ENCODE data around the gene SNAP29. TPM values are rescaled to one million over a fixed set of nuclear protein-coding genes. Genes with fewer than 3 reads are reported as not detected.

SNAP29 gene
- total and polyA plus RNA-seq, 9 of the 15 experiments (the other 6 are each of a cell fraction or from before 2014, with no cell fraction given) = 19.5 to 250 (median 75.9) TPM

- no peak for TF ChIP-seq YY1 (IDR thresholded peaks at IDR 0.05; ENCODE audit: borderline replicate concordance in 1 of 3, control insufficient read depth in 1 of 3, extremely low read depth in 1 of 3, insufficient read depth in 3 of 3, insufficient read length in 1 of 3, insufficient replicate concordance in 2 of 3, low read depth in 1 of 3, low read length in 2 of 3)
- 0 out of 2 replicates have a peak, but pooled peaks have one; percentile 72 for TF ChIP-seq ELK1 (CRISPR knock-in tag; IDR thresholded peaks at IDR 0.05)
- no peak for TF ChIP-seq ZFP30 (CRISPR knock-in tag; IDR thresholded peaks at IDR 0.05; ENCODE audit: borderline replicate concordance)
- no peak for TF ChIP-seq CREB3 (tag; conservative IDR thresholded peaks at IDR 0.05; ENCODE audit: low read depth)
- no peak for TF ChIP-seq ZBTB43 (CRISPR knock-in tag; IDR thresholded peaks at IDR 0.05)
- TF ChIP-seq, protein P1, sequence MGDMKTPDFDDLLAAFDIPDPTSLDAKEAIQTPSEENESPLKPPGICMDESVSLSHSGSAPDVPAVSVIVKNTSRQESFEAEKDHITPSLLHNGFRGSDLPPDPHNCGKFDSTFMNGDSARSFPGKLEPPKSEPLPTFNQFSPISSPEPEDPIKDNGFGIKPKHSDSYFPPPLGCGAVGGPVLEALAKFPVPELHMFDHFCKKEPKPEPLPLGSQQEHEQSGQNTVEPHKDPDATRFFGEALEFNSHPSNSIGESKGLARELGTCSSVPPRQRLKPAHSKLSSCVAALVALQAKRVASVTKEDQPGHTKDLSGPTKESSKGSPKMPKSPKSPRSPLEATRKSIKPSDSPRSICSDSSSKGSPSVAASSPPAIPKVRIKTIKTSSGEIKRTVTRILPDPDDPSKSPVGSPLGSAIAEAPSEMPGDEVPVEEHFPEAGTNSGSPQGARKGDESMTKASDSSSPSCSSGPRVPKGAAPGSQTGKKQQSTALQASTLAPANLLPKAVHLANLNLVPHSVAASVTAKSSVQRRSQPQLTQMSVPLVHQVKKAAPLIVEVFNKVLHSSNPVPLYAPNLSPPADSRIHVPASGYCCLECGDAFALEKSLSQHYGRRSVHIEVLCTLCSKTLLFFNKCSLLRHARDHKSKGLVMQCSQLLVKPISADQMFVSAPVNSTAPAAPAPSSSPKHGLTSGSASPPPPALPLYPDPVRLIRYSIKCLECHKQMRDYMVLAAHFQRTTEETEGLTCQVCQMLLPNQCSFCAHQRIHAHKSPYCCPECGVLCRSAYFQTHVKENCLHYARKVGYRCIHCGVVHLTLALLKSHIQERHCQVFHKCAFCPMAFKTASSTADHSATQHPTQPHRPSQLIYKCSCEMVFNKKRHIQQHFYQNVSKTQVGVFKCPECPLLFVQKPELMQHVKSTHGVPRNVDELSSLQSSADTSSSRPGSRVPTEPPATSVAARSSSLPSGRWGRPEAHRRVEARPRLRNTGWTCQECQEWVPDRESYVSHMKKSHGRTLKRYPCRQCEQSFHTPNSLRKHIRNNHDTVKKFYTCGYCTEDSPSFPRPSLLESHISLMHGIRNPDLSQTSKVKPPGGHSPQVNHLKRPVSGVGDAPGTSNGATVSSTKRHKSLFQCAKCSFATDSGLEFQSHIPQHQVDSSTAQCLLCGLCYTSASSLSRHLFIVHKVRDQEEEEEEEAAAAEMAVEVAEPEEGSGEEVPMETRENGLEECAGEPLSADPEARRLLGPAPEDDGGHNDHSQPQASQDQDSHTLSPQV (IDR thresholded peaks at IDR 0.05) = no peak
- TF ChIP-seq HMBOX1 (IDR thresholded peaks at IDR 0.05) = no peak
- no peak for TF ChIP-seq CGGBP1 (CRISPR knock-in tag; IDR thresholded peaks at IDR 0.05)
- TF ChIP-seq RBM39 (optimal IDR thresholded peaks at IDR 0.05; ENCODE audit: low read depth, low read length) = no peak
- TF ChIP-seq JUNB (CRISPR knock-in tag; conservative IDR thresholded peaks at IDR 0.05) = no peak
- 0 out of 2 replicates have a peak, but pooled peaks have one; percentile 37 for TF ChIP-seq POLR2G (IDR thresholded peaks at IDR 0.05; ENCODE audit: low read depth, low read length)
- no peak for TF ChIP-seq RBM15 (IDR thresholded peaks at IDR 0.05; ENCODE audit: insufficient read depth, low read length)
- TF ChIP-seq ZNF76 (CRISPR knock-in tag; IDR thresholded peaks at IDR 0.05; ENCODE audit: borderline replicate concordance) = no peak
- TF ChIP-seq CBX2 (IDR thresholded peaks at IDR 0.05; ENCODE audit: insufficient read depth, low read length, poor library complexity, severe bottlenecking) = no peak
- TF ChIP-seq MXI1 (IDR thresholded peaks at IDR 0.05; ENCODE audit: low read depth, low read length) = no peak
- TF ChIP-seq STAG1 (CRISPR knock-in tag; IDR thresholded peaks at IDR 0.05; ENCODE audit: borderline replicate concordance) = no peak
- no peak for TF ChIP-seq ZNF232 (CRISPR knock-in tag; IDR thresholded peaks at IDR 0.05)
- TF ChIP-seq PTRF (tag; IDR thresholded peaks at IDR 0.05) = no peak
These were observed 25.6 kb upstream of the SNAP29 start (continued) for GRCh38 chr22:20833225-20833665.
